HG03135 (cell line): ENCODE data around the gene COL25A1.

ENCODE experiments used
- ATAC-seq: cut with Tn5 transposase; IDR thresholded peaks from one replicate; pipeline ENCODE4 v1.9.1; 2021; ENCODE audit warnings: mild to moderate bottlenecking, moderate library complexity; ENCODE audit not compliant: unreplicated experiment

COL25A1 gene

DNA sequence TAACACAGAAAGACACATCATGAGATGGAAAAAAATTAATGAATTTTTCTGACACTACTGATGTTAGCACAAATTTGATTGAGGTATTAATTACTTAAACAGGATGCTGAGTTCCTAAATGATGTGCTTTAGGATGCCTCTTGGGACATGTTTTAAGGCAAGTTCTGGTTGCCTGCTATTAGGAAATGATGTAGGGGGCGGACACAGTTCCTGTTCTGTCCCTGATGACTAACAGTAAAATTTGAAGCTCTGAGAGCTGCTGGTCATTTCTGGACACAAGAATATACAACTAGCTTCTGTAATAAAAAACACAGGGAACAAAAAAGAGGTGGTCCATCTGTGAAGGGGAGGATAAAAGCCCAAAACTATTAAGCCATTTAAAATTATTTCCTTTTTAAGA lies 376.4 kb downstream of the COL25A1 start:
- no peak for ATAC-seq

GRCh38 chr4:108922191-108922590 lies 380.3 kb downstream of the COL25A1 start:
- ATAC-seq = no peak

- ATAC-seq = no peak
Observed at GRCh38 chr4:108920395-108921087, 381.9 kb downstream of the COL25A1 start.

DNA sequence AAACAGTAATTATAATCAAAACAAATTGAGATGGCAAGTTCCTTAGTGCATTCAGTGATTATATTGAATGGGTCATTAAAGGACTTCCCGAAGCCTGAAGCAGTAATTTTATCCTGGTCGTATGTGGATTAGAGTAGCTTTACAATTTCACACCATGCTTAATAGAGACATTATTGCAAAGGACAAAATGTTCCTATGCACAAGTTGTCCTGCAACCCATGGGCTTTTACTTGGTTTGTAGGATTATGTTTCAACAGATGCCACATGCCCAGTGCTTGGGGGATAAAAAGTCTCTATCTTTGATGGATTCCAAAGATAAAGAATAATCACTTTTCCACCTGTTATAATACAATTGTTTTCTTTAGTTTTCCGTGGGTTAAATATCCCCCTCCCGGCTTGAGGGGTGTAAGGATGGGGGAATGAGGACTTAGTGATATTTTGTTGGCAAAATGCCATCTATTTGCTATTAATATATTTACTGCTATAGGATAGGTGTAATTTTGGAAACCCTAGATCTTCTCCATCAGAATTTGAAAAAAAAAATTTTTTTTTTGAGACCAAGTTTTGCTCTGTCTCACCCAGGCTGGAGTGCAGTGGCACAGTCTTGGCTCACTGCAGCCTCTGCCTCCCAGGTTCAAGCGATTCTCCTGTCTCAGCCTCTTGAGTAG lies 383.1 kb downstream of the COL25A1 start:
- no peak for ATAC-seq

GRCh38 chr4:108917255-108917654 lies 385.2 kb downstream of the COL25A1 start:
- no peak for ATAC-seq

DNA sequence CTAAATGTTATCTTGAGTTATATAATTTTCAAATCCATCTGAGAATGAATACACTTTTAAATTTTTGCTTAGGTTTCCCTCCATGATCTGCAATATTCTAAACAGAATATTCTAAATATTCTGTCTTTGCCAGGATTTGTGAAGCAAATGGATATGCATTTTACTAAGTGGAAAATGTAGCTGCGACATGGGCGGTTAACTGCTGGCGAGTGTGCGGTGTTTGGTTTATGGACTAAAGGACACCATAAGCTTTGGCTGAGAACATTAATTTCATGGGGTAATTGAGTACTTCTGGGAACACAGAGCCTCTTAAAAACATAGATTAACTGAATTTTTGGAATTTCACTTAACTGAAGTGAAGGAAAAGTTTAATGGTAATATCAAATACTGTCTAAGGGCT lies 385.8 kb downstream of the COL25A1 start:
- no peak for ATAC-seq

DNA sequence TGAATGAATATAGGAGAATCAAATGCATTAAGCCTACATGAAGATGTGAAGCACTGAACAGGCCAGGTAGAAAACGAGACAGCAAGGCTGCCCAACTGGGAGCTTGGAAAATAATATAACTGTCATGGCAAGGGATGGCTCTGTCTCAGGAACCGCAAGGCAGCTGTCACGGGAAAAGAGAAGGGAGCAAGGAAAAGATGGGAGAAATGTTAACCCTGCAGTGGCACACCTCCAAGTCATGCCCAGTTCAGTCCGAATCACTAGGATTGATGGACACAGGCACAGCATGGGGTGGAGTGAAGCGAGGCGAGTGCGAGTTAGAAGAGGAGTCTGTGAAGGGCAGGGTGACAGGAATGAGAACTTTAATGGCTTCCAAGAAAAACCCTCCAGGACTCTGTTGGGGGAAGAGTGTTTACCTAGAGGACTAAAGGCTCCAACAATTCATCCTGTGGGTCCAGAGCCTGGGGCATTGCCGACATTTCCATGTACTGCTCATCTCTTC lies 395.5 kb downstream of the COL25A1 start:
- no peak for ATAC-seq

DNA sequence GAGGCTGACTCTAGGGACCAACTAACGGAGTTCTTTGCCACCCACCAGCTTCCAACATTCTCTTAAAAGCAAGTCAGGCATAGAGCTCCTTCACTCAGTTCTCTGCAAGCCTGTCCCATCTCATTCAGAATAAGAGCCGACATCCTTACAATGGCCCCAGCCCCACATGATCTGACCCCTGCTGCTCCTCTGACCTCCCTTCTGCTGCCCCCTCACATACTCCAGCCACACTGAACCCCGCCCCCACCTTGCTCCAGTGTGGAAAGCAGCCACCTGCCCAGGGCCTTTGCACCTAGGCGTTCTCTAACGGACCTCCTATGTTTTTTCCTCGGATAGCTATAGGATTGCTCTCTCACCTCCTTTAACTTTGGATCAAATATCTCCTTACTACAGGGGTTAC lies 396.5 kb downstream of the COL25A1 start:
- no peak for ATAC-seq

DNA sequence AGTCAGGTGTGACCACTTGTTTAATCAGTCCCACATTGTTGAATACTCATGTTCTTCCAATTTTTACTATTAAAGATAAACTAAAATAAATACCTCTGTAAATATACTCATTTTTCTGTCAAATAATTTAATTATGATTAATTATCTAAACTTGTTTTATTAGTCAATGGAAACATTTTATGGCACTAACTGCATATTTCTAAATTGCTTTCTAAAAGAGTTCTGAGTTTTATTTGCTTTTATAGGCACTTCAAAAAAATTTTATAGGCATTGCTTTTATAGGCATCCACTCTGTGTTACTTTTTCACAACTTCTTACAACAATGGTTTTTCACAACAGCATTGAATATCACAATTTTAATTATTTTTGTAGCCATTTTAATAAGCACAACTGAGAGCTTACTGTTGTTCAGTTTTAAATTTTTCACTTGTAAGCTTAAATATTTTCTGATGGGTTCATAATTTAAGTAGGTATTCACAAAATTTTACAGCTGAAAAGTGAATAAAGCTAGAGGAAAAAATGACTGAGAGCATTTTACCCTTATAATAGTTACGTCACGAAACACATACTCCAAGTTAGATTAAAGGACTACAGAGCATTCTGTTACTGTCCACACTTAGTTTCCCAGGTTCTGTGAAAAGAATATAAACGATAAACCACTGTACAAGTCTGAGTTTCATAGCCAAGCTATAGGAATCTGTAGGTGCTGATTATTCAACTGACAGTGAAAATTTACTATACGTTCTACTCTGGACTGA lies 398.8 kb downstream of the COL25A1 start:
- no peak for ATAC-seq

DNA sequence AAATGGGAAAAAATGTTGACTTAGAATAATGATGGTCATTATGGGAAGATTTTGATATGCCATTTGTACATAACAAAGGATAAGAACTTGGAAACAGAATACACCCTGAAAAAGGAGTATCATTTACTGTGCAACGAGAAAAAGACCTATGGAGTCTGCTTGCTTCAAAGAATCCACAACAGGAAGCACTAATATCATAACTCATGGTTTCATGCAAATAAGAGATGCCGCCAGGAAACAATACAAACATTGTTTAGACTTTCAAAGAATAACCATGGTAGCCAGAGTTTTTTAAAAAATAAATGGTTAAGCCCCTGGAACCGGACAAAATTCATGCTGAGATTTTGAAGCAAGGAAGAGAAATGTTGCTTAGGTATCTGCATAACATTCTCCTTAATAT lies 399.7 kb downstream of the COL25A1 start:
- no peak for ATAC-seq

DNA sequence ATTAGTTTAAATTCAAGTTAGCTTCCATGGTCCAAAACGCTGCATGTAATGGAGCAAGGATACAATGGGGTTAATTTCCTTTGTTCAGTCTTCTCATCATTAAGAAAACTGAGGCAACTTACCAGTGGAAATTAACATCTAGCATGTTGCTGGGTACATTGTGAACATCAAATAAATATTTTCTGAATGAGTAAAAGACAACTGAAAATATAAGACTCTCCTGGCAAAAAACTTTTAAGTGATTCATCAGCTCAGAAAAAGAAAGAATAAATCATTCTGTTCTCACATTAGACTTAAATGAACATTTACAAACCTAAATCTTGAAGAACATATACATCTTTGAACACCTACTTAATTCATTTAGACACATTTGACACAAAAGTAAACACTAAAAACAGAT lies 401.2 kb downstream of the COL25A1 start:
- no peak for ATAC-seq

DNA sequence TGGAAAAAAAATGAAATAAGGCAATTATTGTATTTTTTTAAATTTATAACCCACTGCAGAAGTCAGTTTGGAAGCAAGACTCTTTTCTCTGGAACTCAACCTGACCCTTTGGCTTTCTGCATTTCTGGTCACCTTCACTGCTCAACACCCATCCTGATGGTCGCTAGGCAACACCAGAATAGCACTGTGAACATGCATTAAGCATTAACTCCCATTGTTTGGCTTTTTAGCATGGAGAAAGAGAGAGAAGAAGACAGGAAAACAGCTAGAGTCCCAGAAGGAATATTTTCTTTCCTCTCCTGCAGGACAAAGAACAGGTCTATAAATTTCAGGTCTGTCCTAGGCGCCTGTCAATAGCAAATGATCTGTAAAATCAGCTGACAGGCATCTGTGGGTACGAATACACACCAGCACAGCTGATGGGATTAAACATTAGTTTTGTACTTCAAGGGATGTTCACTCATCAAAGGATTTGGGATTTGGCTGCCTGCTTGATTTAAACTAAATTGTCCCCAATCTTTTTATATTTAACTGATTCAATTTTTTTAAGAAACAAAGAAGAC lies 402.4 kb downstream of the COL25A1 start:
- ATAC-seq = no peak

DNA sequence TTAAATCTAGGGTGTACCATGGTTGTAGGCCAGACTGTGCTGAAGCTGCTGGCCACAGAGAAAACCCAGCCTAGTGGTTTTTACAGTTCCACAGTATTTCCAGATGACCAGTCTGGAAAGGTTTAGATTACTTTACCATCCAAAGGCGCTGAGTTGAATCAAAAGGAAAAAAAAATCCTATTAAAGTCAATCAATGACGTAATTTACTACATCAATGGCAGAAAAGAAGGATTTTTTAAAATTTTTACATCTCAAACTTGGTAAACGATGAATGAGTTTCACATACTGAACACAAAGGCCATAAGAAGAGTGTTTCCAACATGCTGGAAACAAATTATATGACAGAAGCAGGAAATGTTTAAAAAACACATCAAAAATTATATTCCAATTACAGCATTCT lies 409.0 kb downstream of the COL25A1 start:
- ATAC-seq = no peak

DNA sequence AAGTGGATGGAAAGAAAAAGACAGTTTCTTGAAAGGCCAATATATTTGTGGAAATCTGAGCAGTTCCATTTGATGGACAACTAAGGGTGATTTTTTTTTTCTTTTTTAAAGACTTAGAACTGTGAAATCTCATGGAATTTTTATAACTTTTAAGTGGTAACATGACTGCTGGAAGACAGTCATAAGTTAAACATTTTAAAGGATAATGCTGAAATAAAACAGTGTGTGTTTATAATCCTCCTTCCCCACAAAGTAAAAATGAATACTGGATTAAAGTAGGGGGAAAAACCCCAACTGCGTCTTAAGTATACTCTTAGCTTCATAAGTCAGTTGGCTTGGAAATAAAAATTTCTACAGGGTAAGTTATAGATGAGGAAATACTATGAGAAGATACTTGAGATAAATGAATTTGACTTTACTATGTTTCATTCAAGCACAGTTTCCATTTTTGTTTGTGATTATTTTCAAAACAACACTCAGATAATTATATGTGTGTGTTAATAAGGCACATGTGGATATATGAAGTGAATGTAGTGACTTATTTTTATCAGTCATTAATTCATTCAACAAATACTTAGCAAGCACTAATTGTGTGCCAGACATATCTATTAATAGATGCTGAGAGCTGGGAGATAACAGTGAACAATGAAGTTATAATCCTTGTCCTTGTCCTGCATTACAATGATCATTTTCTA lies 410.4 kb downstream of the COL25A1 start:
- no peak for ATAC-seq

- ATAC-seq = no peak
Observed at GRCh38 chr4:108890484-108890881, 412.0 kb downstream of the COL25A1 start.

- ATAC-seq = no peak
Observed at GRCh38 chr4:108889696-108890483, 412.6 kb downstream of the COL25A1 start.

- ATAC-seq = no peak
Observed at GRCh38 chr4:108888769-108889168, 413.7 kb downstream of the COL25A1 start.

DNA sequence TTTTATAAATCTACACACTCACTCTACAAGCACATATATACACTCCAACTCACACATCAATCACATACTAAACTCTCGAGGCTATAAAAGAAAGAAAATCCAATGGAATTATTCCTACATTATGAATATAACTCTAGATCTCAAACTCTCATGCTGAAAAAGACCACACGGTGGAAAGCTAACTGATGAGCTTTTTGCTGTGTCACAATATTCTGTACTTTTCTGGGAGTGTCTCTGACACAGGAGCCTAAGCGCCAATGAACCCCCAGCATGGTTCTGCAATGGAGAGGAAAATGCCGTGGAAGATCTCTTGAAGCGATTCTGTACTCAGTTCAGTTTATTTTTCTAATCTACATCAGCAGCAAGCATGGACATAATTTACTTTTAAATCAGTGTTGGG lies 415.4 kb downstream of the COL25A1 start:
- no peak for ATAC-seq

DNA sequence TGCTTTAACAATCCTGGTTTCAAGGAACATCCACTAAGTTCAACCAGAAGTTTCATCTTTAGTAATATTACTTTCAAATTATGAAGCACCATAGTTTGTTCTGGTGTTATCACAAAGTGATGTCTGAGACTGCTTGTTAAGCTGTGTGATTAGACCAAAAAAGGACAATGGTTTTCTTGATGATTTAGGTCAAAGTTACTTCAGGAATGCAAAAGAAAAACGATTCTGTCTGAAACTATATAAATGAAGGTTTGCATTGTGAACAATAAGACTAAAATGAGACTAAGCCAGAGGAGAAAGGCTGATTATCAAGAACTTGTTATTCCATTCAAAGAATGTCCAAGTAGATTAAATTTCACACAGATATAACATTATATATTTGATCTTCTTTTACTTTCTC lies 417.2 kb downstream of the COL25A1 start:
- ATAC-seq = no peak

DNA sequence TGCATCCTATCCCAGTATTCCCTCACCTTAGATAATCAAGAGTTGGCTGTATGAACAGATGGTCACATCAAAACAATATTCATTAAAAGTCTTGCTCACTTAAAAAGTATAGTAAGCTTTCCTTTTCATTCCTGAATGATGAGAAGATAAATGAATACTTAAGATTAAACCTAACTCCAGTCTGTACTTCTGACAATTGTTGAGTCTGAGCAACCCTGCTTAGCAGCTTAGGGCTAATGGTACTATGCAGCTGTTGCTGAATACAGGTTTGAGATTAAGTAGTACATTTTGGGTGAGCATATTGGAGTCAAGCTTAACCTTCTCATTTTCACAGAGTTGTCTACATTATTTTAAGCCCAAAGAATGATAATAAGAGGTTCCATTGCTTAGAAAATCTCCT lies 417.9 kb downstream of the COL25A1 start:
- ATAC-seq = no peak
